ENCODE data around the gene CBLN1.

The CBLN1 gene

DNA sequence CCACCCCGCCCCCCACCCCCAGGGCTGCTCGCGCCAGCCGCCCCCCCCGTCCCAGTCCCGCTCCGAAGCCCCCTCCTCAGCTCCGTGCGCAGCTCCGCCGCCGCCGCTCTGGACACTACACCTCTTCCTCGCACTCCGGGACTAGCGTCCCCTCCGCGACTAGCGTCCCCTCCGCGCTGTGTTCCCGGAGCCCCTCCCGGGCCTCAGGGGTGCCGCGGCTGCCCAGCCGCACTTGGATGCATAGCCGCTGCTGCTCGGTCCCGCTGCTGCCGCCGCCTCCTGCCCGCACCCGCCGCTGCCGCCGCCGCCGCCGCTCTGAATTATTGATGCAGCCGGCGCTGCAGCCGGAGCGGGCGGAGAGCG, at the start of gene CBLN1:
Gene CBLN1 (minus strand): TSS at position 359 of the 363 bp plus-strand sequence. CDS start 373 bp downstream, outside the sequence.
- DNase-seq = no peak

DNA sequence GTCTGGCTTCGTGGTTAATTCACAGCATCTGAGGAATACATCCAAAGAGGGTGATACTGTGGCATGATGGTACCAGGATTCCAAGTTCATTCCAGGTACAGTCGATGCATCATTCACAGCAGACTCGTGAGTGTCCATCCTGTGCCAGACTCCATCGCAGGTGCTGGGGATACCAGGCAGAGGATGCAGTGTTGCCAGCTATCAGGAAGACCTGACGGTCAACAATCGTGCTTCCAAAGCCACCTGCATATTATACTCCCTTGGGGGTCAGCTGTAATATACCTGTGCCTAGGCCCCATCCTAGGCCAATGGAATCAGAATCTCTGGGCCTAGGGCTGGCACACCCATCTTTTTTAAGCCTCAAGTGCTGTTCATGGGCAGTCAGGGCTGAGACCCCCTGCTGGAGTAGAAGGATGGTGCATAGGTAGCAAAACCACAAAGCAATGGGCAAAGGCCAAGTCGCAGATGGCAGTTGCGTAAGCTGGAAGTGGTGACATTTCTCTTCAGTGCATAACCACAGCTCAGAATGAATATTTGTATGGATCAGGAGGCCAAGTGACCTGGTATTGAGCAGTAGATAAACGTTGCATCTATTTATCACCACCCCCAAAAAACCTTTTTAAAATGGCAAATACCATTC, 49.0 kb upstream of the CBLN1 start:
- DNase-seq = no peak

- no peak for DNase-seq
Measured at GRCh38 chr16:49328325-49328724, 46.7 kb upstream of the CBLN1 start.

DNA sequence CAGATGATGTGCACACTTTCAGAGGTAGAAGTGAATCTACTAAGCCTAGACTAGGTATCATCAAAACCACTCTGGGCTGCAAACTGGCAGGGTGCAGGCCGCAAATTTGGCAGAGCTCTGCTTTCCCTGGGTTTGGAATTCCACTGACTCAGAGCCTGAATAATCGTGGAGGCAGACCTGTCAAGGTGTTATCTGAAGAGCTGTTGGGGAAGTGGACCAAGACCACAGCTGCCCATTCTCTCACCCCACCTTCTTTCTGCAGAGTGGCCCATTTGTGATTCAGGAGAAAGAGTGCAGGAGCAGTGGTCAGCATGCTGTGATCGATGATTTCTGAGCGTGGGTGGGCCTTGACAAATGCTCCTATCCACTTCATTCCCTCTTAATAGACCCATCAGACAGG, 45.8 kb upstream of the CBLN1 start:
- DNase-seq = no peak

- DNase-seq = no peak
Measured at GRCh38 chr16:49324703-49325102, 43.1 kb upstream of the CBLN1 start.

DNA sequence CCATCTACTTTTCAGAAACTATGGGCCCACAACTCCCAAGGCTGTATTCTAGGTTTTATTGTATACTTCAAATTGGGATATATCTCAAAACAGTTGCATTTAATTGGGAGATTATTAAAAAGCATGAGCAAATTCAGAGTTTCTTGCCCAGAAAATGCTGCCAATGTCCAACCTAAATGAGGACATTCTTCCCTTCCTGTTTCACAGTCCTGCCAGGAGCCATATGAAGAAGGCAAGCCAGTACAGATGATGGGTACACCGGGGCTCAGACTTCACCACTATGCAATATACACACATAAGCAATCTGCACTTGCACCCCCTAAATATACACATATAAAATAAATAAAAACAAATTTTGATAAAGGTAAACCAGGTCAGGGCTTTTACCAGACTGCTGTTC, 34.0 kb upstream of the CBLN1 start:
- DNase-seq = no peak

GRCh38 chr16:49312389-49312985, 30.8 kb upstream of the CBLN1 start:
- no peak for DNase-seq

DNA sequence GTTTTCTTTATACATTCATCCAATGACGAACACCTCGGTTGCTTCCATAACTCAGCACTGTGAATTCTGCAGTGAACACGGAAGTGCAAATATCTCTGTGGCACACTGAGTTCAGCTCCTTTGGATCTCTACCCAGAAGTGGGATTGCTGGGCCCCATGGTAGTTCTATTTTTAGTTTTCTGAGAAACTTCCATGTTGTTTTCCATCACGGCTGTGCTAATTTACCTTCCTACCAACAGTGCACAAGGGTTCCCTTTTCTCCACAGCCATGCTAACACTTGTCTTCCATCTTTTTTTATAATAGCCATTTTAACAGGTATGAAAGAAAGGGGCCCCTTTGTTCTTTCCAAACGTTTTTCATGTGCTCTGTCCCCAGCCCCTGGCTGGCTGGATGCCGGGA, 30.2 kb upstream of the CBLN1 start:
- DNase-seq = no peak

- DNase-seq = no peak
Measured at GRCh38 chr16:49307176-49307575, 25.5 kb upstream of the CBLN1 start.

- no peak for DNase-seq
Measured at GRCh38 chr16:49305406-49305805, 23.8 kb upstream of the CBLN1 start.

DNA sequence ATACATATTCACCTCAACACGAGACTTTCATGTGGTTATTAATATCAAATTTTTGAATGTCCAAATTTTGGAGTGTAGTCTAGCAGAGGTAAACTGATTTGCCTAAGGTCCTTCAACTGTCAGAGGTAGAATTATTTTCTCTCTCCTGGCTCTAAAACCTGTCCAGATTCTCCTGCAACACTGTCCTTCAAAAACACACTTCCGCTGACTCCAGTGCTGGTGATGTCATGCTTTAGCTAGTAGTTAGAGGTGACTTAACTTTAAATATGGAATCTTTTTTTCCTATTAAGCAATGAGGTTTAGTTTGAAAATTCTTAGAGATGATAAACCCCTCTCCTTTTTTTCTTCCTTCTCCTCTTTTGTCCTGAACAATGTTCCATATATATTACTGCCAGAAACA, 10.8 kb upstream of the CBLN1 start:
- DNase-seq = no peak

DNA sequence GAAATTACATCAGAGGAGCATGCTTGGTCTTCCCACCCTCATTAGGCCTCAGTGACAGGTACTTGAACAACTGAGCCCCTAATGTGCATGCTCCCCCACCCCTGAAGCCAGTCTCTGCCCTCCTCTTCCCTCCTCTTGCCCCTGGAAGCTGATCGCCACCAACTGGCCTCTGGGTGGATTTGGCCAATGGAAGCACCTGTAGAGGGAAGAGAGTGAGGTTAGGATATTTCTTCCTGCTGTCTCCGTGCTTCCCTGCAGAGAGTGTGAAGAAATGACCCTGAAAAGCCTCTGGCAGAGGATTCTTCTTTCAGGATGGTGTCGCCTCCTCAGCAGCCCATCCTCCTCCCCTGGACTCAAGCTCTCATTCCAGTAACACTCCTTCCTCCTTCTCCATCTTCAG, 5.9 kb upstream of the CBLN1 start:
- DNase-seq = no peak

DNA sequence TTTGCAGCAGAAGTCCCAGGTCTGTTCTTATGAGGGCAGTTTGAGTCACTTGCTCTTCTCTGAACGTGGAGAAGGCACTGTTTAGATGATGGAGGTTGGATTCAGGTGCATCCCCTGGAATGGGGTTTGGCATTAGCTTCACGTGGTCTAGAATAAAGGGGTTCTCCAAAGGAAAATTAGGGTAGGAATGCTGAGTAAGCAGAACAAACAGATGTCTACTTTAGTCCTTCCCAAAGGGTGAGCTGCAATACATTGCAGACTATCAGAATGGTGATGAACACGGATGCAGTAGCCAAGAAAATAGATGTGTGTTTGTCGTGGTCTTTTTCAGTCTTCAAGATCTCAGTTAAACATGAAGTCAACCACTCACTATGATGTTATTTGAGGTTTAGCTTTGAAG, 3.3 kb upstream of the CBLN1 start:
- no peak for DNase-seq

DNA sequence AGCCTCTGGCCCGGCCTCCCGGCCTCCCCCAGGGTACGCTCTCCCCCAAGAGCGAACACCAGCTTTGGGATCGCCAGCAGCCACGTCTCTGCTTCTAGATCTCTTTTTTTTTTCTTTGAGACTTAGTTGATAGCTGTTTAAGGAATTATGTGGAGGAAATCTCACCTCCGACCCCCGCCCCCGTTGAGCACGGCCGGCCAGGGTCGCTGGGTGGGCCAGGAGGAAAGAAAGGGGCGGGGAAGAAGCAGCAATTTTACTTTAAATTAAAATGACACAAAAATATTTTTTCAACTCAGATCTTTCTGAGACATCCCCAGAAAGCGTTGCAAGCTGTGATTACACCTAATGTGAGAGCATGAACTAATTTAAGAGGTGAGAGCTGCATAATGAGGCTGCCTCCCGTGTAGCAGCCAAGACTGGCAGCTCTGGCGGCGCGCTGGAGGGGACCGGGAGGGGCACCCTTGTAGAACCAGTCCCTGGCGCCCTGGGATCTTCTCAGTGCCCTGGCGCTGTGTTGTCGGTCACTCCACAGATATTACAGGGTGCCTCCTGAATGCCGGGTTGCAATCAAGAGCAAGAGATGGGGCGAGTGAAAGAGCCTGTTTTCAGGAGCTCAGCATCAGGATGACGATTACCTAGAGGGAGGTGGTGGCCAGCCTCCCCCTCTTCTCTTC, 1.9 kb upstream of the CBLN1 start:
- no peak for DNase-seq

DNA sequence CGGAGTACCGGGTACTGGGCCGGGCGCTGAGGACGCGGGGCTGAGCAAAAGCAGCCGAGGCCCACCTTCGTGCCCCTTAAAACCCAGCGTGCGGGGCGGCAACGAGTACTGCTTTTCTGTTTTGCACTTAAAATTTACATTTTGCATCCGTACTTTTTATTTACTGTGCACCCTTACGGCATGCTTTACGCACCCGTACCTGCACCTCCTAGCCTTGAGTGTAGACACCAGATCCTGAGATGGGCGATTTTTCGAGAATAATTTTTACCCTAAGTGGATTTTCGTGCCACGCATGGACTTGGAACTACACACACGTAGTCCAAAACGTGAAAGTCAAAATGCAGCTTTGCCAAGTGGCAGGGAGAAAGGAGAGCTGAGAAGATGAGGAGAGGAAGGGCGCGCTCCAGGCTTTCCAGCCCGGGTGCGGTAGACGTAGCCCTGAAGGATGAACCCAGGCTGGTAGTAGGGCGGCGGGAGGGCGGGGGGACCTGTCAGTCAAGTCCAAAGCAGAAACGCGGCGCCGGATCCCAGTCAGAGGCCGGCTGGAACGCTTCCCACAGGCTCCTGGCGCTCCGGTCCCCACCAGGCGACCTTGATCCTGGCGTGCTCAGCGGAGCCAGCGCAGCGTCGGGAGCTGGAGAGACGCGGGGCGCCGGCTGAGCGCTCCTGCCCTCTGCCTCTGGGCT, 1.2 kb upstream of the CBLN1 start:
- no peak for DNase-seq

DNA sequence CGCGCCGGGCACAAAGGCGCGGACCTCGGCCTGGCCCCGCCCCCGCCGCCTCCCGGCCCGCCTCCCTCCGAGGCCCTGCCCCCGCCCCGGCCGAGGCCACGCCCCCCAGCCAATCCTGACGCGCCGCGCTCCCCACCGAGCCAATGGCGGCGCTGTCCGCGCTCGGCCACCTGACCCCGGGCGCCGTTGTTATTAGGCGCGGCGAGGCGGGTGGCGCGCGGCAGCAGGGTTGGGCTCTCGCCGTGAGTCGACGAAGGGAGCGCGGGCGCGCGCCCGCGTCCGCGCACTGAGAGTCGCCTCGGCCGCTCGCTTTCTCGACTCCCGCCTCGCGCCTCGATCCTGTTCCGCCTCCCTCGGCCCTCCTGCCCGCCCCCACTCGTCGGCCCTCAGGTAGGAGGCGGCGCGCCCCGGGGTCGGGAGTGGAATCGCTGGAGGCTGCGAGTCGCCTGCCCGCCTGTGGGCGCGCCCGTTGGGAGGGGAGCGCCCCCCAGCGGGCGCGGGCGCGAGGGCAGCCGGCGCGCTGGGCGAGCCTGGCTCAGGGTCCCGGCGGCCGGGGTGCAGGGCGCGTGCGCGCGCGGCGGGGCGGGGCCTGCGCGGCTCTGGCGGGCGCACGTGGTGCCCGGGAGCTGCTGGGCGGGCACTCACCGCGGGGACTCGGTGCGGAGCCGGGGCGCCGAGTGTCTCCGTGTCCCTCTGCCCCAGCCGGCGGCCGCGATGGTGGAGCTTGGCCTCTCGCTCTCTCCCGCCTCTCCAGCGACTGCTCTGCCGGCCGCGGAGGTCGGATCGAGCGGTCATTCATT, 405 bp upstream of the CBLN1 start:
- DNase-seq = no peak

- DNase-seq = no peak
Measured at GRCh38 chr16:49280841-49281371, 732 bp downstream of the CBLN1 start.

DNA sequence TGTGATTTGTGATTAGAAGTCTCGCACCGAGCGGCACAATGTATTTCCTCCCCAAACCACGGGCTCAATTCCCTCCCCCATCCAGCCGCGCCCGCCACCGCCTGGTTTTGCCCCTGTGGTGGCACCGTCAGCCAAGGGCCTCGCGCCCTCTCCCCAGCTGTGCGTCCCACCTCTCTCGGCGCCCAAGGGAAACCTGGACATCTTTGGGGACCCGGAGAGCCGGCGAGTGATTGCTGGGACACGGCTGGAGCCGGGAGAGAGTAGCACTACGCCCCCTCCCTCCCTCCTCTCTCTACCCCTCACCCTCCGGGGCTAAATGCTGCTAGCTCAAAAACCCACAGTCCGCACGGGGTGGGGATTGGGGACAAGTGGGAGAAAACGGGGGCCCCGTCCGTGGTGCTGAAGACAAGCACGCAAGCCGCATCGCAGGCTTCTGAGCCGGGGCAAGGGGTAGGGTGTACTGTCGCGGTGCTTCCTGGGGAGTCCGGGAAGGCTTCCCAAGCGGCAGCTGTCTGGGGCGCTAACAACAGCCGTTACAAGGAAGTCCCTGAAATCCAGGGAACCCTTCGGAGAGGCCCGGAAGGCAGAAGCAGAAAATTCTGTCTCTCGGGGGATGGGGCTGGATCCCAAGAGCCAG, 1.4 kb downstream of the CBLN1 start:
- DNase-seq = no peak

- no peak for DNase-seq
Measured at GRCh38 chr16:49278944-49279725, 2.5 kb downstream of the CBLN1 start.

DNA sequence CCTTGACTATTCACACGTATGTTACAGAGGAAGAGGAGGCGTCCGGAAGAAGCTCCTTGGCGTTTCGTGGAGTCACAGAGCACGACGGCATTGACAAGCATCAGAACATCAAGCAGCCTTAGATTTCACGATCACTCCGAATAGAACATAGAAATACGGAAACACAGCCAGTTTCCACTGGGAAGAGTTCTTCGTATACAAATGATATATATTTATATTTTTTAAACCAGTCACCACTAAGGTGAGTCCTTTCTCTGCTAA, 3.1 kb downstream of the CBLN1 start:
- no peak for DNase-seq

GRCh38 chr16:49277766-49278566, 3.7 kb downstream of the CBLN1 start:
- no peak for DNase-seq
